Measurements from ENCODE around the gene PF4V1.

PF4V1 gene

GRCh38 chr4:73853246-73853704, at the start of gene PF4V1:
TSS of gene PF4V1 (plus strand) at chr4:73853296. CDS start at chr4:73853363, 67 bp downstream.
- Mint-ChIP-seq H3K4me1 (ENCODE audit: low read depth) (no peaks in the 10 kb centered on the region), H3K4me3 (no peak within 1 kb of the TSS), H3K27me3 (peaks cover 2% of the 10 kb centered on the region), H3K36me3 (no peaks in the 10 kb centered on the region), H3K9me3 (ENCODE audit: low read depth) (no peaks in the 10 kb centered on the region), H3K27ac (no peak within 1 kb of the TSS)

- Mint-ChIP-seq H3K36me3 (no peaks in the 10 kb centered on the region), H3K9me3 (ENCODE audit: low read depth) (no peaks in the 10 kb centered on the region)
Observed at GRCh38 chr4:73810191-73810590, 42.9 kb upstream of the PF4V1 start.

GRCh38 chr4:73811841-73812240, 41.3 kb upstream of the PF4V1 start:
- H3K27me3 Mint-ChIP-seq = no peaks in the 10 kb centered on the region
- H3K36me3 Mint-ChIP-seq = no peaks in the 10 kb centered on the region
- no peak overlapping the region for H3K4me3 Mint-ChIP-seq
- no peaks in the 10 kb centered on the region for H3K4me1 Mint-ChIP-seq (ENCODE audit: low read depth)
- no peaks in the 10 kb centered on the region for H3K9me3 Mint-ChIP-seq (ENCODE audit: low read depth)
- H3K27ac Mint-ChIP-seq = no peak overlapping the region

More at GRCh38 chr4:73810191-73810590, 42.9 kb upstream of the PF4V1 start:
- H3K4me1 Mint-ChIP-seq (ENCODE audit: low read depth) = no peaks in the 10 kb centered on the region
- no peak overlapping the region for H3K4me3 Mint-ChIP-seq
- no peak overlapping the region for H3K27ac Mint-ChIP-seq
- H3K27me3 Mint-ChIP-seq = no peaks in the 10 kb centered on the region

GRCh38 chr4:73814679-73815078, 38.4 kb upstream of the PF4V1 start:
- Mint-ChIP-seq H3K27me3 (no peaks in the 10 kb centered on the region), H3K9me3 (ENCODE audit: low read depth) (no peaks in the 10 kb centered on the region), H3K27ac (no peak overlapping the region), H3K4me3 (no peak overlapping the region), H3K4me1 (ENCODE audit: low read depth) (no peaks in the 10 kb centered on the region), H3K36me3 (no peaks in the 10 kb centered on the region)

GRCh38 chr4:73815145-73815544, 38.0 kb upstream of the PF4V1 start:
- Mint-ChIP-seq H3K27me3 (no peaks in the 10 kb centered on the region), H3K4me3 (no peak overlapping the region), H3K4me1 (ENCODE audit: low read depth) (no peaks in the 10 kb centered on the region), H3K27ac (no peak overlapping the region), H3K36me3 (no peaks in the 10 kb centered on the region), H3K9me3 (ENCODE audit: low read depth) (no peaks in the 10 kb centered on the region)

- no peaks in the 10 kb centered on the region for H3K36me3 Mint-ChIP-seq
- H3K4me3 Mint-ChIP-seq = no peak overlapping the region
- H3K9me3 Mint-ChIP-seq (ENCODE audit: low read depth) = no peaks in the 10 kb centered on the region
- no peak overlapping the region for H3K27ac Mint-ChIP-seq
- H3K27me3 Mint-ChIP-seq = no peaks in the 10 kb centered on the region
- H3K4me1 Mint-ChIP-seq (ENCODE audit: low read depth) = no peaks in the 10 kb centered on the region
Observed at GRCh38 chr4:73816814-73817213, 36.3 kb upstream of the PF4V1 start.

GRCh38 chr4:73817341-73817740, 35.8 kb upstream of the PF4V1 start:
- H3K9me3 Mint-ChIP-seq (ENCODE audit: low read depth) = no peaks in the 10 kb centered on the region
- H3K4me1 Mint-ChIP-seq (ENCODE audit: low read depth) = no peaks in the 10 kb centered on the region
- H3K4me3 Mint-ChIP-seq = no peak overlapping the region
- H3K27ac Mint-ChIP-seq = no peak overlapping the region
- H3K27me3 Mint-ChIP-seq = no peaks in the 10 kb centered on the region
- no peaks in the 10 kb centered on the region for H3K36me3 Mint-ChIP-seq

GRCh38 chr4:73821325-73821724, 31.8 kb upstream of the PF4V1 start:
- no peaks in the 10 kb centered on the region for H3K36me3 Mint-ChIP-seq
- H3K9me3 Mint-ChIP-seq (ENCODE audit: low read depth) = no peaks in the 10 kb centered on the region
- H3K4me1 Mint-ChIP-seq (ENCODE audit: low read depth) = no peaks in the 10 kb centered on the region
- no peak overlapping the region for H3K27ac Mint-ChIP-seq
- no peak overlapping the region for H3K4me3 Mint-ChIP-seq
- no peaks in the 10 kb centered on the region for H3K27me3 Mint-ChIP-seq

- H3K27ac Mint-ChIP-seq = no peak overlapping the region
- no peak overlapping the region for H3K4me3 Mint-ChIP-seq
- H3K4me1 Mint-ChIP-seq (ENCODE audit: low read depth) = no peaks in the 10 kb centered on the region
- H3K27me3 Mint-ChIP-seq = no peaks in the 10 kb centered on the region
- peaks cover 3% of the 10 kb centered on the region for H3K9me3 Mint-ChIP-seq (ENCODE audit: low read depth)
- H3K36me3 Mint-ChIP-seq = no peaks in the 10 kb centered on the region
Observed at GRCh38 chr4:73822389-73822788, 30.7 kb upstream of the PF4V1 start.

- Mint-ChIP-seq H3K27me3 (no peaks in the 10 kb centered on the region), H3K4me3 (no peak overlapping the region), H3K36me3 (no peaks in the 10 kb centered on the region), H3K9me3 (ENCODE audit: low read depth) (peaks cover 5% of the 10 kb centered on the region), H3K4me1 (ENCODE audit: low read depth) (no peaks in the 10 kb centered on the region), H3K27ac (no peak overlapping the region)
Observed at GRCh38 chr4:73822812-73823504, 30.1 kb upstream of the PF4V1 start.

- Mint-ChIP-seq H3K4me3 (no peak overlapping the region), H3K27me3 (no peaks in the 10 kb centered on the region), H3K9me3 (ENCODE audit: low read depth) (peaks cover 6% of the 10 kb centered on the region), H3K27ac (no peak overlapping the region), H3K4me1 (ENCODE audit: low read depth) (no peaks in the 10 kb centered on the region), H3K36me3 (no peaks in the 10 kb centered on the region)
Observed at GRCh38 chr4:73823760-73824159, 29.3 kb upstream of the PF4V1 start.

GRCh38 chr4:73828956-73829355, 24.1 kb upstream of the PF4V1 start:
- Mint-ChIP-seq H3K36me3 (no peaks in the 10 kb centered on the region), H3K9me3 (ENCODE audit: low read depth) (peaks cover 9% of the 10 kb centered on the region), H3K27me3 (peaks cover 2% of the 10 kb centered on the region), H3K27ac (no peak overlapping the region), H3K4me1 (ENCODE audit: low read depth) (no peaks in the 10 kb centered on the region), H3K4me3 (no peak overlapping the region)

- no peaks in the 10 kb centered on the region for H3K4me1 Mint-ChIP-seq (ENCODE audit: low read depth)
- H3K4me3 Mint-ChIP-seq = no peak overlapping the region
- peaks cover 2% of the 10 kb centered on the region for H3K27me3 Mint-ChIP-seq
- no peaks in the 10 kb centered on the region for H3K36me3 Mint-ChIP-seq
- no peak overlapping the region for H3K27ac Mint-ChIP-seq
- peaks cover 9% of the 10 kb centered on the region for H3K9me3 Mint-ChIP-seq (ENCODE audit: low read depth)
Observed at GRCh38 chr4:73831569-73831968, 21.5 kb upstream of the PF4V1 start.

- H3K27me3 Mint-ChIP-seq = peaks cover 2% of the 10 kb centered on the region
- no peaks in the 10 kb centered on the region for H3K36me3 Mint-ChIP-seq
- H3K4me3 Mint-ChIP-seq = no peak overlapping the region
- no peak overlapping the region for H3K27ac Mint-ChIP-seq
- H3K4me1 Mint-ChIP-seq (ENCODE audit: low read depth) = no peaks in the 10 kb centered on the region
- H3K9me3 Mint-ChIP-seq (ENCODE audit: low read depth) = peaks cover 6% of the 10 kb centered on the region
Observed at GRCh38 chr4:73832651-73833237, 20.4 kb upstream of the PF4V1 start.

GRCh38 chr4:73836373-73837279, 16.5 kb upstream of the PF4V1 start, which contains the start of gene CXCL6:
TSS of gene CXCL6 (plus strand) at chr4:73836678. CDS start at chr4:73836751, 73 bp downstream.
- H3K9me3 Mint-ChIP-seq (ENCODE audit: low read depth) = peaks cover 3% of the 10 kb centered on the region
- no peak within 1 kb of the TSS for H3K27ac Mint-ChIP-seq
- H3K4me1 Mint-ChIP-seq (ENCODE audit: low read depth) = no peaks in the 10 kb centered on the region
- no peak within 1 kb of the TSS for H3K4me3 Mint-ChIP-seq
- H3K36me3 Mint-ChIP-seq = no peaks in the 10 kb centered on the region
- H3K27me3 Mint-ChIP-seq = peaks cover 3% of the 10 kb centered on the region

Data from activated naive CD8-positive, alpha-beta T cell (primary cell).